Activated CD4-positive, alpha-beta T cell treated with anti-CD3 and anti-CD28 coated beads for 48 hours (primary cell): Measurements from ENCODE around the gene RABAC1.
A peak's percentile ranks its signal among the peaks of the same experiment; 100 is the strongest.
"Not testable (repeated sequence)": the region's sequence is repeated elsewhere in the genome, so short reads cannot be mapped to it uniquely, and the experiment has no call there.

Experiments used
- DNase-seq: peaks from one replicate; pipeline ENCODE4 v3.0.0-alpha.2; 2020

Gene RABAC1

DNA sequence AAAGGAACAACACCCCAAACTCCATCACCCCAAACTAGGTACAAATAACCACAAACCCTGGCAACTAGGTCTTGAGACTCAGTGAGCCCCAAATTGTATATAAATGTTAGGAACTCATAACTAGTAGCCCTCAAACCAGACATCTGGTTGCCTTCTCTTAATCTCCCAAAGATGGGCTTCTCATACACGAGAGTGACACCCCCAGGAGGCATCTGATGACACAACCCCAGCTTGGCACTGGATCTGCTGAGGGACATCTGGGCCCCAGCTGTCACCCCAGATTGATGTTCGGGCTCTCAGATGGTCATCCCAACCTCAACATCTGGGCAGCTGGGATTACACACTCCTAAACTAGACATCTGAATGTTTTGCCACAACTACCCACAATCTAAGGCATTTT, 14.8 kb downstream of the RABAC1 start:
- no peak for DNase-seq

GRCh38 chr19:41941410-41942202, 17.5 kb downstream of the RABAC1 start:
- no peak for DNase-seq

DNA sequence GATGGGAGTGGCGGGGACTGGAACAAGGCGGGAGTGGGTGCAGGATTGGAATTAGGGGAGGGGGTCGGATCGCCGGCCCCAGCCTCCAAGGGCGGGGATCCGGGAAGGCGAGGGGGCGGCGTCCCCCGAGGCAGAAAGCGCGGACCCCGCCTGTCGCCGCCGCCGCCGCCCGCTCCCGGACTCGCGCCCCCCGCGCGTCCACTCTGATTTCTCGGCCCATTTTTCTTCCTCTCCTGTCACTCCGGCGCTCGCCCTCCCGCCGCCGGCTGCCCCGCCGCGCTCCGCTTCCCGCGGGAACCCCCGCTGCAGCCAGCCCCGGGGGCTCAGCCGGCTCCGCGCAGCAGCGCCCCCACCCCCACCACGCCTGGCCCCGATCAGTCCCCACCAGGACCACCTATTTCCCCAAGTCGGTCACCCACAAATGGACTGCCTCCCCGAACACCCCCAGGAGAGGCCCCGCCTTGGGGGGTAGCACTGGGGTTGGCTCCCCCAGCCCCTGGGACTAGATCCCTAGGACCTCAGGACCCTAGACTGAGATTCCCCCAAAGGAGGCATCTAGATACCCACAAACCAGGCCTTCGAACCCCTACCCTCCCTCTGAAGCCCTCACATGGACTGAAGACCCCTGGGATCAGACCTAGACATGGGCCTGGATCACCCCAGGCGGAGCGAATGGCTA, 18.3 kb downstream of the RABAC1 start:
- no peak for DNase-seq

DNA sequence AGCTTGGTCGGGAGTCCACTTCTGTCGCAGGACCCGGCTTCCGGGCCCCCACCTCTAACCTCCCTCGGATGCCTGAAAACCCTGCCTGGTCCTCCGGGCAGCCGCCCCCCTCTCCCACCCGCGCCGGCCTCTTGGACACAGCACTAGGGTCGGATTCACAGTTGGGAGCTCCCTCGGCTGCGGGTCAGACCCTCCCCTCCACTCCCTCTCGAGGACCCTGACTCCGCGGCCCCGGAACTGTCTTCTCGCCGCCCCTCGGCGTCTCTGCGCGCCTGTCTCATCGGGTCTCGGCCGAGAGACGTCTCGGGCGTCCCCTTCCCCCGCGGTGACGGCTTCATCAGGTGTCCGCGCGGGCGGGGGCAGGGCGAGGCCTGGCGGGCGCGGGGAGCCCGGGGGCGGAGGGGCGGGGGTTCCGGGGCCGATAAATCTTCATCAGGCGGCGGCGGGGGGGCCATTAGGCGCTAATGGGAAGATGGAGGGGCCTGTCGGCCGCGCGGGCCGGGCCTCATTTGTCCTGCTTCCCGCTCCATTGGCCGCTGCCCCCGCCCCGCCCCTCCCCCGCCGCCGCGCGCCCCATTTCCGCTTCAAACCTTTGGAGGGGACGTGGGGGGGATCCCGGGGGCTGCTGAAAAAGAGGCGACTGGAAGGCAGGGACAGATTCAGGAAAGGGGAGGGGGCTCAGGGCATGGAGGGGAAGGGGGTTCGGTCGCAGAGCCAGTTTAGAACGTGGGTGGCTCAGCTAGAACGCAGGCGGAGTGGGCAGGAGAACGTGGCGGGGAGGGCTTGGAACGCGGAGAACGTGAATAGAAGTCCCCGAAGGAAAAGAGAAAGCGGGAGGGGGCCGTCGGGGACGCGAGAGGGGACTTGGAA, 19.0 kb downstream of the RABAC1 start:
- peak; percentile 61 for DNase-seq

DNA sequence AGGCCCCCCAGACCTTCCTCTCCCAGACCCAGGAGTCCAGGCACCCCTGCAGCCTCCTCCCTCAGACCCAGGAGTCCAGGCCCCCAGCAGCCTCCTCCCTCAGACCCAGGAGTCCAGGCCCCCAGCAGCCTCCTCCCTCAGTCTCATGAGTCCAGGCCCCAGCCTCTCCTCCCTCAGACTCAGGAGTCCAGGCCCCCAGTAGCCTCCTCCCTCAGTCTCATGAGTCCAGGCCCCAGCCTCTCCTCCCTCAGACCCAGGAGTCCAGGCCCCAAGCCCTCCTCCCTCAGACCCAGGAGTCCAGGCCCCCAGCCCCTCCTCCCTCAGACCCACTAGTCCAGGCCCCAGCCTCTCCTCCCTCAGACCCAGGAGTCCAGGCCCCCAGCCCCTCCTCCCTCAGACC, 19.9 kb downstream of the RABAC1 start:
- DNase-seq: not testable (repeated sequence)

DNA sequence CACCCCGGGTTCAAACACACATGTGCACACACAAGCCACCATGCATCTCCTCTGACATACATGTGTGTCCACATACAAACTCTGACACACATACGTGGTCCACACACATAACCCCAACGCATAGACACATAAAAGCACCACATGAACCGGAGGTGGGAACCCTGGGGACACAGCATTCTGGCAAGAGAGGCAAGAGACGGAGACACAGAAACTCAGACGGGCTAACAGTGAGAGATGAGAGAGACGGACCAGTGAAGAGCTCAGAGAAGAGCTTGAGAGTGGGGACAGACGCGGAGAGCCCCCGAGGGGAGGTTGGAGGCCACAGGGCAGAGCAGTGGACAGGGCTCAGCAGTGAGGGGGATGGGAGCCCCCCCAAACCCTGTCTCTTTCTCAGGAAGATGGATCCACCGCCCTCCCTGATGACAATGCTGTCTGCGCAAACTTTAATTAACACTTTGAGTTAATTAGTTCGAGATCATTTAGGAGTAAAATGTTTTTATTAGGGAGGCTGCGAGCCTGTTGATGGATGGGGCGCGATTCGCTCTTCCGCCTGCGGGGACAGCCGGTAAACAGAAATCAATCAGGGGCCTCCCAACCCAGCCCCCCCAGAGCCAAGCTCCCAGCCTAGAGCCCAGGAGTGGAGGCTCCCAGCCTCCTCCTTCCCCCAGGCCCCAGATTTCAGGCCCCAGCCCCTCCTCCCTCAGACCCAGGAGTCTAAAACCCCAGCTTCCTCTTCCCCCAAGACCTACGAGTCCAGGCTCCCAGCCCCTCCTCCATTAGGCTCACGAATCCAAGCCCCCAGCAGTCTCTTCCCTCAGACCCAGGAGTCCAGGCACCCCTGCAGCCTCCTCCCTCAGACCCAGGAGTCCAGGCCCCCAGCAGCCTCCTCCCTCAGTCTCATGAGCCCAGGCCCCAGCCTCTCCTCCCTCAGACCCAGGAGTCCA, 21.3 kb downstream of the RABAC1 start:
- no peak for DNase-seq

DNA sequence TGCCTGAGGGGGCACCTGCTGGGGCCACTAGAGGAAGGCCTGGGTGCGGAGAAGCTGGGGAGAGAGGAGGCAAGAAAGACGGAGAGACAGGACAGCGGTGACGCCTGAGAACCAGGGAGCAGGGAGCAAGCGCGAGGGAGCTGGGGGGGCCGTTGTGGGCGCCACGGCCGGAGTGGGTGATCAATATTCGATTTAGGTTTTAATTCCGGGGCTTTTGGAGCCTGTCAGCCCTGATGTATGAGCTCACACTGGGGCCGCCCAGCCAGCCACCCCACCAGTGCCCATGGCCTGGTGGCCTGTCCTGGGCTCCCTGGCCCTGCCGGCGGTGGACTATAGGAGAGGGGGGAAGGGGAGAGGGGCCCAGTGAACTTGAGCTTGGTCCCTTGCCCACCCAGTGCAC, 22.2 kb downstream of the RABAC1 start:
- DNase-seq: no peak

DNA sequence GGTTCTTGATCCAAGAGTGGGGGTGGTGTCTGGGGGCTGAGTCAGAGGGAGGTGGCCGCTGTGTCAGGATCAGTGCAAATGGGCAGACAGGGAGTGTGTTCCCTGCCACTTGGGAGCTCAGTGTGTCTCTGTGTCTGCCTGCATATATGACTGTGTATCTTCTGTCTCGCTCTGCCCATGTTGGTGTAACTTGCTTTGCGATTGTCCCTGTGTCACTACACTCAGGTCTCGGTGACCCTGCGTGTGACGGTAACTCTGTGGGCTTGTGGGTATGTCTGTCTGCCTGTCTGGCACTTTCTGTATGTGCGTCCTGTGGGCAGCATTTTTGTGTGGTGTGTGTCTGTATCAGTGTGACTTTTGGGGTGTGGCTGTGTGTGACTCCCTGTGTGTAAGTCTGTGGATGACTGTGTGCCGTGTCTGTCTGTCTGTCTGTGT, 22.7 kb downstream of the RABAC1 start:
- DNase-seq: peak; percentile 46

- no peak for DNase-seq
Observed at GRCh38 chr19:41935760-41936415, 23.2 kb downstream of the RABAC1 start.

DNA sequence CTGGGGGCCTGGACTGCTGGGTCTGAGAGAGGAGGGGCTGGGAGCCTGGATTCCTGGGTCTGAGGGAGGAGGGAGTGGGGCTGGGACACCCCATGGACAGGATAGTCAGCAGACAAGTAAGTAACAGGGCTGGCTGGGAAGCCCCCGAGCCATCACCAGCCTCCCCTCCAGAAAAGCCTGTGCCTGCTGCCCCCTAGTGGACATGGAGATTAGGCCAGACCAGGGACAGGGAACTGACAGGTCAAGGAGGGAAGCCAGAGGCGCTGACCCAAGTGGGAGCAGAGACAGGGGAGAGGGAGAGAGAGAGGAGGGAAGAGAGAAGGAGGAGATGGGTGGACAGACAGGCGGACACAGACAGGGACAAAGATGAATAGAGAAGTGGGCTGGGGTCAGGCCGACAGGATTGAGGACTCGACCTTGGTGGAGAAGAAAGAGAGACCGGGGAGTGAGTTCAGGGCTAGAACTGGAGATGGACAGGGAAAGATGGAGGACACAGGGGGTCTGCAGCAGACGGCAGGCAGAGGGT, 24.2 kb downstream of the RABAC1 start:
- peak; percentile 81 for DNase-seq

- no peak for DNase-seq
Observed at GRCh38 chr19:41933693-41934426, 25.3 kb downstream of the RABAC1 start.

DNA sequence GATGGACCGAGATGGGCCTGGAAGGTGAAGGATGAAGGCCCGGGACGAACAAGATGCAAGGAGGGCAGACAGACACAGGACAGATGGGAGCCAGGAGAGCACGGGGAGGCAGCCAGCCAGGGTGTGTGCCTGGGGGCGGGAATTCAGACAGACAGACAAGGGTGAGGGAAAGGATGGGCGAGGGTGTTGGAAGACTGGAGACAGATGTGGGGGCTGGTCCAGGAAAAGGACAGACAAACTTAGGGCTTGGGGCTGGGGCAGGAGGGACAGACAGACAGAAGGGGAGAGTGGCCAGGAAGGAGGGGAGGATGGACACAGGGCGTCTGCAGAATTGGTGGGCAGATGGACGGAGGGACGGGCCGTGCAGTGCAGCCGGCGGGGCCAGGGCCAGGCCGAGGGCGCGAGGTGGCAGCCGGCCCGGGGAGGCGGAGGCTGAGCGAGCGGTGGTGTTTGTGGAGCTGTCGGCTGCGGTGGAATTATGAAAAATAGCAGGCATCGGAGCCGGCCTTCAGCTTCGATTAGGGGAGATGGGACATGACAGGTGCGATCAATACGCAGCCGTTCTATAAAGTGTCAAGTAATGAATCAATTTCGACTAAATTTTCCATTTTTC, 26.3 kb downstream of the RABAC1 start:
- DNase-seq: no peak

- no peak for DNase-seq
Observed at GRCh38 chr19:41932259-41932719, 26.8 kb downstream of the RABAC1 start.

GRCh38 chr19:41930926-41931592, 28.1 kb downstream of the RABAC1 start:
- DNase-seq: no peak

GRCh38 chr19:41930322-41930722, 28.8 kb downstream of the RABAC1 start:
- DNase-seq: no peak

DNA sequence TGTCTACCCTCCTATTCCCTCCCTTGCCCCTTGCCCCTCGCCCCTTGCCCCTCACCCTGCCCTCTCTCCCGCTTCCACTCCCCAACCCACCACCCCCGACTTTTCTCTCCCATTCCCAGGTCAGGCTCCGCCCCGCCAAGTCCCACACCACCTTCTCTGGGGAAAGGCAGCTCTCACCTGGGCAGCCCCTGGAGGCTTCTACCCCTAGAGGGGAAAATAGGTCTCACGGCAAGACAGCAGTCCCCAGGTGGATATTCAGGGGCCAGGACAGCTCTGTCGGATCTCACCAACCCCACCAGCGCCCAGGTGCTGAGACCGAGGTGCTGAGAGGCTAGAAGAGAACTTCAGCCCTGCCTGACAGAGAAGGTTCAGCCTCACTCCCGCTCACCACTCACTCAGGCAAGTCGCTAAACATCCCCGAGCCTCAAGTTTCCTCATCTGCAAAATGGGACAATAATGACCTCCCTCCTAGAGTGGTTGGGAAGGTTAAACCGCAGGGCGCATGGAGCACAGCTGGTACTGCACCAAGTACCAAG, 29.5 kb downstream of the RABAC1 start:
- DNase-seq: no peak

GRCh38 chr19:41928754-41929535, 30.2 kb downstream of the RABAC1 start:
- no peak for DNase-seq

GRCh38 chr19:41928221-41928683, 30.9 kb downstream of the RABAC1 start, which contains the start of gene ERFL:
Gene ERFL, minus strand, starts transcription at chr19:41928449. Its CDS starts 15,530 bp downstream, at chr19:41912919.
- DNase-seq: peak; percentile 40
